AG04450 (cell line): ENCODE measurements around the gene PLVAP. TPM values are rescaled to one million over a fixed set of nuclear protein-coding genes. Genes with fewer than 3 reads are reported as not detected.

Experiments
- CTCF ChIA-PET: fragments of 300-600, 350-600 bp; formaldehyde crosslinking; extraction: SDS; loops from one replicate; lab custom pipeline; 2022; ENCODE audit warnings: antibody characterized with exemption, inconsistent platforms; lab: Charles Lee
- POLR2A ChIA-PET: fragments of 350-600 bp; formaldehyde crosslinking; extraction: SDS; loops from one replicate; lab custom pipeline; 2021; ENCODE audit warnings: antibody characterized with exemption, inconsistent platforms; lab: Yijun Ruan, JAX
- DNase-seq: peaks from one replicate; pipeline ENCODE4 v3.0.0-alpha.2; 2011; ENCODE audit warnings: low read depth, low spot score
- H3K27ac ChIP-seq: one replicate; pipeline ENCODE4 v1.5.1; 2012; ENCODE audit warnings: low read depth, low read length, control low read depth
- H3K27me3 ChIP-seq: one replicate; pipeline ENCODE4 v1.6.0; 2012; ENCODE audit warnings: low read length; ENCODE audit not compliant: control insufficient read depth, insufficient read depth
- H3K4me3 ChIP-seq: 2 replicates; pipeline ENCODE4 v1.5.1; 2011; ENCODE audit warnings: mild to moderate bottlenecking, low read depth, low read length, control low read depth
- H3K9me3 ChIP-seq: 2 replicates; pipeline ENCODE4 v1.5.1; 2012; ENCODE audit warnings: low read length; ENCODE audit not compliant: control insufficient read depth, insufficient read depth
- CTCF ChIP-seq: IDR thresholded peaks from 2 replicates; pipeline ENCODE4 v1.5.1; 2011; ENCODE audit warnings: low read depth, low read length, control low read depth, inconsistent platforms
- polyA plus RNA-seq: library from polyadenylated mRNA; depleted of rRNA; stranded (reverse); fragments of >200 nt; gene quantifications from 2 replicates; pipeline ENCODE4 v1.2.3, GENCODE V29; 2011

PLVAP gene
- polyA plus RNA-seq, 1 experiment, result not detected

GRCh38 chr19:17415121-17415520 is 38.0 kb upstream of the PLVAP start:
- Histone ChIP-seq H3K27me3 (peaks cover 9% of the 10 kb centered on the region), H3K9me3 (no peaks in the 10 kb centered on the region; the same call in 1 of the 2 replicates), H3K27ac (no peak overlapping the region), H3K4me3 (no peak overlapping the region)
- CTCF ChIA-PET, result no interaction called here
- POLR2A ChIA-PET, result no interaction called here
- TF ChIP-seq CTCF, result no peak
- no peak for DNase-seq

- H3K4me3 ChIP-seq, result no peak overlapping the region
Observed at GRCh38 chr19:17414097-17414496, 37.0 kb upstream of the PLVAP start.

GRCh38 chr19:17411801-17412200 is 34.7 kb upstream of the PLVAP start:
- no peak for DNase-seq
- POLR2A ChIA-PET, result interaction anchor here (0.6 kb wide), 1 partner anchor 15 kb away, joined by 3 read pairs; no protein-coding TSS in a partner anchor

More at GRCh38 chr19:17414097-17414496, 37.0 kb upstream of the PLVAP start:
- ChIA-PET POLR2A (no interaction called here), CTCF (interaction anchor here (1.4 kb wide), 1 partner anchor 109 kb away, joined by 4 read pairs; the partner anchor contains the start of gene MRPL34)
- H3K9me3 ChIP-seq, result no peaks in the 10 kb centered on the region
- no peak for DNase-seq
- no peak for TF ChIP-seq CTCF
- H3K27ac ChIP-seq, result no peak overlapping the region
- peaks cover 9% of the 10 kb centered on the region for H3K27me3 ChIP-seq

GRCh38 chr19:17409990-17410389 is 32.8 kb upstream of the PLVAP start:
- ChIA-PET POLR2A (no interaction called here), CTCF (no interaction called here)
- no peak for DNase-seq
- no peaks in the 10 kb centered on the region for H3K9me3 ChIP-seq
- TF ChIP-seq CTCF, result no peak
- no peak overlapping the region for H3K27ac ChIP-seq
- H3K27me3 ChIP-seq, result peaks cover 7% of the 10 kb centered on the region
- H3K4me3 ChIP-seq, result no peak overlapping the region

More at GRCh38 chr19:17411801-17412200, 34.7 kb upstream of the PLVAP start:
- no peak for TF ChIP-seq CTCF
- Histone ChIP-seq H3K27ac (no peak overlapping the region), H3K9me3 (no peaks in the 10 kb centered on the region), H3K27me3 (peaks cover 9% of the 10 kb centered on the region), H3K4me3 (no peak overlapping the region)
- CTCF ChIA-PET, result interaction anchor here (1.7 to 2.8 kb wide), 2 partner anchors 26 to 55 kb away, joined by 3 to 10 read pairs; no protein-coding TSS in a partner anchor

GRCh38 chr19:17406887-17407196 is 29.7 kb upstream of the PLVAP start:
- DNase-seq, result no peak
- Histone ChIP-seq H3K27ac (no peak overlapping the region), H3K9me3 (no peaks in the 10 kb centered on the region; the same call in 1 of the 2 replicates), H3K4me3 (no peak overlapping the region), H3K27me3 (peaks cover 2% of the 10 kb centered on the region)
- POLR2A ChIA-PET, result no interaction called here
- TF ChIP-seq CTCF, result no peak
- CTCF ChIA-PET, result no interaction called here
